Measurements from ENCODE around the gene SERINC5.

DNA sequence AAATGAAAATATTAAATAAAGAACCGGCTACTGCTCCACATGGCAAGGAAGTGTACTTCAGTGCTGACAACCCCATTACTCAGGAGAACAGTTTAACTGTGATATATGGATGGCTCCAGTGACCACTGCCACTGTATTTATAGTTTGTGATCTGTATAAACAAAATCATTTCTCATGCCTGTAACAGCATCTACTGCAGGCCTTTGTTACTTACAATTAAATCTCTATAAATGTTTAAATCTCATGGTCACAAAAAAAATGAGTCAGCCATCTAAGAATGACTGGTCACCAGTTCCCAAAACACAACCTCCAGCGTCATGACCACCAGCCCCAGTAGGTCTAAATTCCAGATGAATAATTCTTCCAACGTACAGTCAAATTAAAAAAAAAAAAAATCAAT lies 24.6 kb downstream of the SERINC5 start:
- TF ChIP-seq, protein P1, sequence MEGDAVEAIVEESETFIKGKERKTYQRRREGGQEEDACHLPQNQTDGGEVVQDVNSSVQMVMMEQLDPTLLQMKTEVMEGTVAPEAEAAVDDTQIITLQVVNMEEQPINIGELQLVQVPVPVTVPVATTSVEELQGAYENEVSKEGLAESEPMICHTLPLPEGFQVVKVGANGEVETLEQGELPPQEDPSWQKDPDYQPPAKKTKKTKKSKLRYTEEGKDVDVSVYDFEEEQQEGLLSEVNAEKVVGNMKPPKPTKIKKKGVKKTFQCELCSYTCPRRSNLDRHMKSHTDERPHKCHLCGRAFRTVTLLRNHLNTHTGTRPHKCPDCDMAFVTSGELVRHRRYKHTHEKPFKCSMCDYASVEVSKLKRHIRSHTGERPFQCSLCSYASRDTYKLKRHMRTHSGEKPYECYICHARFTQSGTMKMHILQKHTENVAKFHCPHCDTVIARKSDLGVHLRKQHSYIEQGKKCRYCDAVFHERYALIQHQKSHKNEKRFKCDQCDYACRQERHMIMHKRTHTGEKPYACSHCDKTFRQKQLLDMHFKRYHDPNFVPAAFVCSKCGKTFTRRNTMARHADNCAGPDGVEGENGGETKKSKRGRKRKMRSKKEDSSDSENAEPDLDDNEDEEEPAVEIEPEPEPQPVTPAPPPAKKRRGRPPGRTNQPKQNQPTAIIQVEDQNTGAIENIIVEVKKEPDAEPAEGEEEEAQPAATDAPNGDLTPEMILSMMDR (conservative IDR thresholded peaks at IDR 0.05; ENCODE audit: low read length) = no peak
- TF ChIP-seq EZH2phosphoT487 (IDR thresholded peaks at IDR 0.05; ENCODE audit: borderline replicate concordance) = no peak
